ENCODE data around the gene TIMM50. TPM values are rescaled to one million over a fixed set of nuclear protein-coding genes. Genes with fewer than 3 reads are reported as not detected.

The TIMM50 gene
- polyA plus RNA-seq, 1 donor from 2014 or later = 66.2 TPM

GRCh38 chr19:39525205-39525604 lies 44.6 kb downstream of the TIMM50 start:
- Histone ChIP-seq H3K9me2 (ENCODE audit: insufficient read depth, low read length) (no peaks in the 10 kb centered on the region), H3K27me3 (ENCODE audit: insufficient read depth, low read depth, low read length) (no peaks in the 10 kb centered on the region)

GRCh38 chr19:39531834-39532232 lies 51.2 kb downstream of the TIMM50 start:
- peak overlapping the region; percentile 88 for H3K27ac ChIP-seq (ENCODE audit: low read length)
- TF ChIP-seq CTCF (IDR thresholded peaks at IDR 0.05; ENCODE audit: poor library complexity, severe bottlenecking) = no peak
- TF ChIP-seq RAD21 (conservative IDR thresholded peaks at IDR 0.05) = no peak
- no peak for TF ChIP-seq EZH2 (IDR thresholded peaks at IDR 0.05; ENCODE audit: borderline replicate concordance, insufficient read depth, low read length, poor library complexity, severe bottlenecking)
- TF ChIP-seq TAF1 (IDR thresholded peaks at IDR 0.05; ENCODE audit: low read depth) = no peak
- TF ChIP-seq EP300 (conservative IDR thresholded peaks at IDR 0.05; ENCODE audit: poor library complexity, severe bottlenecking) = no peak
- no peak for TF ChIP-seq POLR2AphosphoS5 (IDR thresholded peaks at IDR 0.05)
- TF ChIP-seq MXI1 (conservative IDR thresholded peaks at IDR 0.05; ENCODE audit: poor library complexity, severe bottlenecking) = no peak
- no peak for TF ChIP-seq SMC3 (conservative IDR thresholded peaks at IDR 0.05; ENCODE audit: poor library complexity)

More at GRCh38 chr19:39525205-39525604, 44.6 kb downstream of the TIMM50 start:
- Histone ChIP-seq H3K27ac (ENCODE audit: low read length) (no peak overlapping the region), H3K79me2 (replicated peaks; ENCODE audit: insufficient read depth, low read length) (peaks cover 10% of the 10 kb centered on the region), H3K4me2 (ENCODE audit: low read length) (no peak overlapping the region), H3K9me3 (ENCODE audit: low read length) (no peaks in the 10 kb centered on the region), H3K4me3 (ENCODE audit: low read length) (no peak overlapping the region), H4K20me1 (ENCODE audit: insufficient read depth) (no peaks in the 10 kb centered on the region), H3F3A (ENCODE audit: insufficient read depth, low read length, poor library complexity, severe bottlenecking) (no peaks in the 10 kb centered on the region), H3K9ac (ENCODE audit: low read length) (no peak overlapping the region), H3K36me3 (ENCODE audit: insufficient read depth, low read length) (no peaks in the 10 kb centered on the region), H2AFZ (ENCODE audit: low read depth, low read length) (no peak overlapping the region)
- TF ChIP-seq EZH2 (IDR thresholded peaks at IDR 0.05; ENCODE audit: borderline replicate concordance, insufficient read depth, low read length, poor library complexity, severe bottlenecking) (no peak), MXI1 (conservative IDR thresholded peaks at IDR 0.05; ENCODE audit: poor library complexity, severe bottlenecking) (no peak), CTCF (IDR thresholded peaks at IDR 0.05; ENCODE audit: poor library complexity, severe bottlenecking) (no peak), SMC3 (conservative IDR thresholded peaks at IDR 0.05; ENCODE audit: poor library complexity) (no peak), TAF1 (IDR thresholded peaks at IDR 0.05; ENCODE audit: low read depth) (no peak), RAD21 (conservative IDR thresholded peaks at IDR 0.05) (no peak), EP300 (conservative IDR thresholded peaks at IDR 0.05; ENCODE audit: poor library complexity, severe bottlenecking) (no peak), REST (IDR thresholded peaks at IDR 0.05; ENCODE audit: borderline replicate concordance) (no peak), POLR2AphosphoS5 (IDR thresholded peaks at IDR 0.05) (no peak)

More at GRCh38 chr19:39531834-39532232, 51.2 kb downstream of the TIMM50 start:
- Histone ChIP-seq H2AFZ (ENCODE audit: low read depth, low read length) (peak overlapping the region; percentile 61), H3K9me3 (ENCODE audit: low read length) (no peaks in the 10 kb centered on the region), H3K4me3 (ENCODE audit: low read length) (peak overlapping the region; percentile 87), H3K36me3 (ENCODE audit: insufficient read depth, low read length) (no peaks in the 10 kb centered on the region), H4K20me1 (ENCODE audit: insufficient read depth) (no peaks in the 10 kb centered on the region), H3K27me3 (ENCODE audit: insufficient read depth, low read depth, low read length) (no peaks in the 10 kb centered on the region), H3K79me2 (replicated peaks; ENCODE audit: insufficient read depth, low read length) (peaks cover 31% of the 10 kb centered on the region), H3K4me2 (ENCODE audit: low read length) (peak overlapping the region; percentile 92), H3K9ac (ENCODE audit: low read length) (peak overlapping the region; percentile 90), H3K9me2 (ENCODE audit: insufficient read depth, low read length) (no peaks in the 10 kb centered on the region), H3F3A (ENCODE audit: insufficient read depth, low read length, poor library complexity, severe bottlenecking) (no peaks in the 10 kb centered on the region)

Measured in neural cell (in vitro differentiated cells).